Body of pancreas (tissue), 4 donors: ENCODE measurements around the gene PTK6.

Source experiments
- CTCF ChIP-seq, 7 experiments: fragments of 450-650 bp in 4 of 7; fragments of 200-600 bp in 3 of 7; sonication (generic) in 3 of 7; IDR thresholded peaks; one replicate each; pipeline ENCODE4 v1.5.1; 2016 to 2019; ENCODE audit warnings: antibody characterized with exemption in 7 of 7
- POLR2A ChIP-seq, 3 donors: fragments of 450-650 bp; IDR thresholded peaks; one replicate each; pipeline ENCODE4 v1.6.1; 2016; ENCODE audit warnings: antibody characterized with exemption in 3 of 3, mild to moderate bottlenecking in 2 of 3

GRCh38 chr20:63492518-63492917 lies 44.7 kb downstream of the PTK6 start:
- TF ChIP-seq CTCF (IDR thresholded peaks at IDR 0.05) (no peak), POLR2A (IDR thresholded peaks at IDR 0.05) (no peak)
